ENCODE measurements around the gene ENTPD2. TPM values are rescaled to one million over a fixed set of nuclear protein-coding genes. Genes with fewer than 3 reads are reported as not detected.

Gene ENTPD2
- total and polyA plus RNA-seq, 2 donors (not counting 1 experiment from before 2014, with no cell fraction given) = under 0.01 TPM; not detected in 1

- H3K4me2 ChIP-seq (ENCODE audit: extremely low read depth, insufficient read depth, low read length) = no peak overlapping the region
- no peak for TF ChIP-seq CTCF (conservative IDR thresholded peaks at IDR 0.05 in 1 of 2, IDR thresholded peaks at IDR 0.05 in 1 of 2; ENCODE audit: low read depth in 1 of 2, low read length in 2 of 2)
- no peak for TF ChIP-seq EZH2 (IDR thresholded peaks at IDR 0.05; ENCODE audit: low read length, missing control alignments)
- H3K79me2 ChIP-seq (ENCODE audit: control insufficient read depth, insufficient read depth, low read length) = no peaks in the 10 kb centered on the region
- no peaks in the 10 kb centered on the region for H3K9me3 ChIP-seq (ENCODE audit: control insufficient read depth, insufficient read depth, low read depth, low read length)
- no peak for DNase-seq (ENCODE audit: low read depth in 2 of 2)
- H2AFZ ChIP-seq (ENCODE audit: low read length) = no peak overlapping the region
- no peaks in the 10 kb centered on the region for H3K36me3 ChIP-seq (ENCODE audit: control insufficient read depth, insufficient read depth, low read length)
- H3K27ac ChIP-seq (ENCODE audit: insufficient read depth, low read length) = no peak overlapping the region
- H3K4me1 ChIP-seq (ENCODE audit: control insufficient read depth, extremely low read depth, insufficient read depth, low read length) = peaks cover 4% of the 10 kb centered on the region
- H4K20me1 ChIP-seq (ENCODE audit: control insufficient read depth, extremely low read depth, insufficient read depth, low read length) = no peaks in the 10 kb centered on the region
- H3K4me3 ChIP-seq (replicated peaks in 1 of 4; ENCODE audit: control extremely low read depth in 1 of 4, insufficient read depth in 1 of 4, low read depth in 3 of 4, low read length in 4 of 4) = no peak overlapping the region
- no peak overlapping the region for H3K9ac ChIP-seq (ENCODE audit: insufficient read depth, low read length)
- H3K27me3 ChIP-seq (ENCODE audit: control insufficient read depth, insufficient read depth, low read length) = no peaks in the 10 kb centered on the region
Observed at GRCh38 chr9:137025517-137025966, 28.3 kb downstream of the ENTPD2 start.

GRCh38 chr9:137023583-137023991 lies 30.3 kb downstream of the ENTPD2 start:
- Histone ChIP-seq H3K4me3 (replicated peaks in 1 of 4; ENCODE audit: control extremely low read depth in 1 of 4, insufficient read depth in 1 of 4, low read depth in 3 of 4, low read length in 4 of 4) (no peak overlapping the region), H3K4me1 (ENCODE audit: control insufficient read depth, extremely low read depth, insufficient read depth, low read length) (no peaks in the 10 kb centered on the region), H2AFZ (ENCODE audit: low read length) (no peak overlapping the region), H3K27me3 (ENCODE audit: control insufficient read depth, insufficient read depth, low read length) (no peaks in the 10 kb centered on the region), H3K27ac (ENCODE audit: insufficient read depth, low read length) (no peak overlapping the region), H3K79me2 (ENCODE audit: control insufficient read depth, insufficient read depth, low read length) (no peaks in the 10 kb centered on the region), H3K36me3 (ENCODE audit: control insufficient read depth, insufficient read depth, low read length) (no peaks in the 10 kb centered on the region), H3K9me3 (ENCODE audit: control insufficient read depth, insufficient read depth, low read depth, low read length) (no peaks in the 10 kb centered on the region), H3K9ac (ENCODE audit: insufficient read depth, low read length) (no peak overlapping the region), H4K20me1 (ENCODE audit: control insufficient read depth, extremely low read depth, insufficient read depth, low read length) (no peaks in the 10 kb centered on the region), H3K4me2 (ENCODE audit: extremely low read depth, insufficient read depth, low read length) (no peak overlapping the region)
- TF ChIP-seq CTCF (conservative IDR thresholded peaks at IDR 0.05 in 1 of 2, IDR thresholded peaks at IDR 0.05 in 1 of 2; ENCODE audit: low read depth in 1 of 2, low read length in 2 of 2) (no peak), EZH2 (IDR thresholded peaks at IDR 0.05; ENCODE audit: low read length, missing control alignments) (no peak)
- no peak for DNase-seq (ENCODE audit: low read depth in 2 of 2)

DNA sequence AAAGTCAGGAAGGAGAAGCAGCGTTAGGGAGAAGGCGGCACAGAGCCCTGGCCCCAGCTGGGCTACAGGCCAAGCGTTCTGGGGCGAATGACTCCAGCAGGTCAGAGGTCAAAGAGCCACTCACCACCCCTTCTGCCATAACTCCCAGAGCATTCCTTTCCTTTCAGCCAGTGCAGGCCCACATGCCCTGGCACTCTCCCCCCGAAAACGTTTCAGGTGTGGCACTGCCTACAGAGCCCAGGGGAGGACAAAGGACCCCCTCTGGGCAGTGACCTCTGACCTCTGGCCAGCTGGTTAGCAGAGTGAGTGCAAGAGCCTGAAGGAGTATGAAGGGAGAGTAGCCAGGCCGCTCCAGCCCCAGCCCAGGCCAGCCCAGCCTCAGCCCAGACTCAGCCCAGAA lies 30.7 kb downstream of the ENTPD2 start:
- no peak overlapping the region for H3K4me3 ChIP-seq (replicated peaks in 1 of 4; ENCODE audit: control extremely low read depth in 1 of 4, insufficient read depth in 1 of 4, low read depth in 3 of 4, low read length in 4 of 4)
- no peak overlapping the region for H3K9ac ChIP-seq (ENCODE audit: insufficient read depth, low read length)
- H3K4me1 ChIP-seq (ENCODE audit: control insufficient read depth, extremely low read depth, insufficient read depth, low read length) = no peaks in the 10 kb centered on the region
- H3K27me3 ChIP-seq (ENCODE audit: control insufficient read depth, insufficient read depth, low read length) = no peaks in the 10 kb centered on the region
- H3K4me2 ChIP-seq (ENCODE audit: extremely low read depth, insufficient read depth, low read length) = no peak overlapping the region
- H2AFZ ChIP-seq (ENCODE audit: low read length) = no peak overlapping the region
- TF ChIP-seq EZH2 (IDR thresholded peaks at IDR 0.05; ENCODE audit: low read length, missing control alignments) (no peak), CTCF (conservative IDR thresholded peaks at IDR 0.05 in 1 of 2, IDR thresholded peaks at IDR 0.05 in 1 of 2; ENCODE audit: low read depth in 1 of 2, low read length in 2 of 2) (no peak)
- no peaks in the 10 kb centered on the region for H3K79me2 ChIP-seq (ENCODE audit: control insufficient read depth, insufficient read depth, low read length)
- no peaks in the 10 kb centered on the region for H3K36me3 ChIP-seq (ENCODE audit: control insufficient read depth, insufficient read depth, low read length)
- no peaks in the 10 kb centered on the region for H3K9me3 ChIP-seq (ENCODE audit: control insufficient read depth, insufficient read depth, low read depth, low read length)
- no peaks in the 10 kb centered on the region for H4K20me1 ChIP-seq (ENCODE audit: control insufficient read depth, extremely low read depth, insufficient read depth, low read length)
- H3K27ac ChIP-seq (ENCODE audit: insufficient read depth, low read length) = no peak overlapping the region
- DNase-seq (ENCODE audit: low read depth in 2 of 2) = no peak

All from fibroblast of lung (primary cell).